ENCODE data around the gene COTL1.
"Not testable (repeated sequence)": the region's sequence is repeated elsewhere in the genome, so short reads cannot be mapped to it uniquely, and the experiment has no call there.

Gene COTL1

DNA sequence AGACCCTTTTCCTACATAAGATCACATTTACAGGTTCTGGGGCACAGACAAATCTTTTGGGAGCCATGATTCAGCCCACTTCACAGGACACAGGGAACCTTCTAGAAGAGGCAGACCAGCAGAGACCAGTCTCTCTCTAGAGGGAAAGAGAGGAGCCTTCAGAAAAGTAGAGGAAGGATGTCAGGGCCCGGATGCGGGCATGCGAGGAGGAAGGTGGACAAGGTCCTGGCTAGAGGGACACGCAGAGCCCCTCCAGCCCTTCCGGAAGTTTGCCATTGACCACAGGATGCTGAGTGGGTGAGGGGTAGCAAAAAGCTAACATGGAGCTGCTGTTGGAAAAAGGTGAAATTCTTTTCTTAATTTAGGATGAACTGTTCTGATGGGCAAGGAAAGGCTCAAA is 57.6 kb downstream of the COTL1 start:
- H3K27me3 ChIP-seq, result peaks cover 12% of the 10 kb centered on the region; the same call in 1 of the 2 replicates
- H3K4me1 ChIP-seq, result no peaks in the 10 kb centered on the region
- no peaks in the 10 kb centered on the region for H3K36me3 ChIP-seq
- DNase-seq, result no peak
- H3K4me3 ChIP-seq (ENCODE audit: low read depth, low read length), result no peak overlapping the region
- H3K9me3 ChIP-seq, result no peaks in the 10 kb centered on the region
- TF ChIP-seq, protein P1, sequence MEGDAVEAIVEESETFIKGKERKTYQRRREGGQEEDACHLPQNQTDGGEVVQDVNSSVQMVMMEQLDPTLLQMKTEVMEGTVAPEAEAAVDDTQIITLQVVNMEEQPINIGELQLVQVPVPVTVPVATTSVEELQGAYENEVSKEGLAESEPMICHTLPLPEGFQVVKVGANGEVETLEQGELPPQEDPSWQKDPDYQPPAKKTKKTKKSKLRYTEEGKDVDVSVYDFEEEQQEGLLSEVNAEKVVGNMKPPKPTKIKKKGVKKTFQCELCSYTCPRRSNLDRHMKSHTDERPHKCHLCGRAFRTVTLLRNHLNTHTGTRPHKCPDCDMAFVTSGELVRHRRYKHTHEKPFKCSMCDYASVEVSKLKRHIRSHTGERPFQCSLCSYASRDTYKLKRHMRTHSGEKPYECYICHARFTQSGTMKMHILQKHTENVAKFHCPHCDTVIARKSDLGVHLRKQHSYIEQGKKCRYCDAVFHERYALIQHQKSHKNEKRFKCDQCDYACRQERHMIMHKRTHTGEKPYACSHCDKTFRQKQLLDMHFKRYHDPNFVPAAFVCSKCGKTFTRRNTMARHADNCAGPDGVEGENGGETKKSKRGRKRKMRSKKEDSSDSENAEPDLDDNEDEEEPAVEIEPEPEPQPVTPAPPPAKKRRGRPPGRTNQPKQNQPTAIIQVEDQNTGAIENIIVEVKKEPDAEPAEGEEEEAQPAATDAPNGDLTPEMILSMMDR (IDR thresholded peaks at IDR 0.05; ENCODE audit: low read depth, low read length), result no peak

DNA sequence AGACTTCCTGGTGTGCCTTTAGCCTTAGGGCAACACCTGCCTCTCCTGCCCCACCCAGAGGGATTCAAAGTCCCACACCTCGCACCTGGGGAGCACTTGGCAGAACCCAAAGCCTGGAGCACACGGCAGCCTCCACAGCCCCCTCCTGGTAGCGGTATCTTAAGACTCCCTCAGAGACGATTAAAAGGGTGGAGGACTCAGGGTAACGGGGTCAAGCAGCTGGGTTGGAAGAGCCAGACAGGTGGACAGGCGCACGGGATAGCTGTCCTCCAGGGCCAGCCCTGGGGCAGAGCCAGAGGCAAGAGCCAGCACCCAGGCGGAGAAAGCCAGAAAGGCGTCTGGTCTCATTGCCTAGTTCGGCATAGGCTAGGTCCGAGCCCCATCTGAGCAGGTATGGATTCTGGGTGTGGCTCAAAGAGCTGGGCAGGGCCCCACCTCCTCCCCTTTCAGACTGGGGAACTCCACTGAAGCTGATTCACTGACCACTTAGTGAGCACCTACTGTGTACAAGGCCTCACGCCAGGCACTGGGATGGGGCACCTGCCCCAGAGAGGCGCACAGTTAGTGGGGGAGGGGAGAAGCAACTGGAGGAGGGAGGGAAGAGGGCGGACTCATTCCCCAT is 58.5 kb downstream of the COTL1 start:
- Histone ChIP-seq H3K27me3 (peaks cover 12% of the 10 kb centered on the region; the same call in 1 of the 2 replicates), H3K4me3 (ENCODE audit: low read depth, low read length) (no peak overlapping the region), H3K9me3 (no peaks in the 10 kb centered on the region), H3K4me1 (no peaks in the 10 kb centered on the region), H3K36me3 (no peaks in the 10 kb centered on the region)
- TF ChIP-seq, protein P1 (IDR thresholded peaks at IDR 0.05; ENCODE audit: low read depth, low read length), result no peak
- no peak for DNase-seq

DNA sequence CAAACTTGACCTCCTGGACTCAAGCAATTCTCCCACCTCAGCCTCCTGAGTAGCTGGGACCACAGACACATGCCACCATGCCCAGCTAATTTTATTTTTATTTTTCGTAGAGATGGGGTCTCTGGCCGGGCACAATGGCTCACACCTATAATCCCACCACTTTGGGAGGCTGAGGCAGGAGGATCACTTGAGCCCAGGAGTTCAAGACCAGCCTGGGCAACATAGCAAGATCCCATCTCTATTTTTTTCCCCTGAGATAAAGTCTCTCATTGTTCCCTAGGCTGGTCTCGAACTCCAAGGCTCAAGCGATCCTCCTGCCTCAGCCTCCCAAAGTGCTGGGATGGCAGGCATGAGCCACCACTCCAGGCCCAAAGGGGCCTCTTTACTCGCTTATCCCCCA is 59.0 kb downstream of the COTL1 start:
- H3K27me3 ChIP-seq, result peaks cover 12% of the 10 kb centered on the region; the same call in 1 of the 2 replicates
- not testable (repeated sequence) for H3K9me3 ChIP-seq; H3K4me1 ChIP-seq; H3K36me3 ChIP-seq; DNase-seq; H3K4me3 ChIP-seq (ENCODE audit: low read depth, low read length)

DNA sequence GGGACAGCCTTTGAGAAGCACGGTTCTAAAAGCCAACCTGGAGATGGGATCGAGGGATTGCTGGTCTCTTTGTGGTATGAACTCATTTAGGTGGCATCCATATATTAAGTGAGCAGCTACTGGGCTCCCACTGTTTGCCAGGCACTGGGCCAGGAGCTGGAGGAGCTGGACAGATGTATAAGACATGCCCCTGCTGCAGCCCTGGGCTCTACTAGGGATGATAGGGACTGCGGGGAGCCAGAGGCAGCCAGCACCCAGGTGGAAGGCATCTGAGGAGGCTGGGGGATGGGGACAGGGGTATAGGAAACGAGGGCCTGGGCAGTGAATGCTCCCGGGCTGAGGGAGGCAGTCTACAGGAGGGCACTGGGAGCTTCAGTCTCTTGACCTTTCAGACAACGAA is 60.4 kb downstream of the COTL1 start:
- DNase-seq, result no peak
- no peaks in the 10 kb centered on the region for H3K4me1 ChIP-seq
- H3K9me3 ChIP-seq, result no peaks in the 10 kb centered on the region
- TF ChIP-seq, protein P1 (IDR thresholded peaks at IDR 0.05; ENCODE audit: low read depth, low read length), result no peak
- H3K36me3 ChIP-seq, result no peaks in the 10 kb centered on the region
- no peak overlapping the region for H3K4me3 ChIP-seq (ENCODE audit: low read depth, low read length)
- peaks cover 12% of the 10 kb centered on the region; the same call in 1 of the 2 replicates for H3K27me3 ChIP-seq

DNA sequence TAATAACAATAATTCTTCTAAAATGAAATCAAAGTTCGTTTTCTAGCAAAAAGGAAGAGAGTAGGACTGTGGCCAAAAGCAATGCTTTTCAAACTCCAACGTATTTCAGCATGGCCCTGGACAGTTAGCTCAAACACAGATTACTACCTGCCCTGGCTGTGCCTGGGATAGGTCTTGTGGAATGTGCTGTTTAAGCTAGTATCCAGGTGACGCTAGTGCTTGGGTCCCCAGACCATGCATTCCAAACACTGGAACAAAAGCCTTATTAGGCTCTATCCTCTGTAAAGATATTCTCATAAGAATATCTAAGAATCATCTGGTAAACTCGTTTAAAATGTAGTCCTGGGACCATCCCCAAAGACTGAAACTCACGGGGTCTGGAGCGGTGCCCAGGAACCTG is 60.8 kb downstream of the COTL1 start:
- H3K27me3 ChIP-seq, result peaks cover 12% of the 10 kb centered on the region; the same call in 1 of the 2 replicates
- no peaks in the 10 kb centered on the region for H3K9me3 ChIP-seq
- H3K4me3 ChIP-seq (ENCODE audit: low read depth, low read length), result no peak overlapping the region
- TF ChIP-seq, protein P1 (IDR thresholded peaks at IDR 0.05; ENCODE audit: low read depth, low read length), result no peak
- no peaks in the 10 kb centered on the region for H3K4me1 ChIP-seq
- H3K36me3 ChIP-seq, result no peaks in the 10 kb centered on the region
- DNase-seq, result no peak

DNA sequence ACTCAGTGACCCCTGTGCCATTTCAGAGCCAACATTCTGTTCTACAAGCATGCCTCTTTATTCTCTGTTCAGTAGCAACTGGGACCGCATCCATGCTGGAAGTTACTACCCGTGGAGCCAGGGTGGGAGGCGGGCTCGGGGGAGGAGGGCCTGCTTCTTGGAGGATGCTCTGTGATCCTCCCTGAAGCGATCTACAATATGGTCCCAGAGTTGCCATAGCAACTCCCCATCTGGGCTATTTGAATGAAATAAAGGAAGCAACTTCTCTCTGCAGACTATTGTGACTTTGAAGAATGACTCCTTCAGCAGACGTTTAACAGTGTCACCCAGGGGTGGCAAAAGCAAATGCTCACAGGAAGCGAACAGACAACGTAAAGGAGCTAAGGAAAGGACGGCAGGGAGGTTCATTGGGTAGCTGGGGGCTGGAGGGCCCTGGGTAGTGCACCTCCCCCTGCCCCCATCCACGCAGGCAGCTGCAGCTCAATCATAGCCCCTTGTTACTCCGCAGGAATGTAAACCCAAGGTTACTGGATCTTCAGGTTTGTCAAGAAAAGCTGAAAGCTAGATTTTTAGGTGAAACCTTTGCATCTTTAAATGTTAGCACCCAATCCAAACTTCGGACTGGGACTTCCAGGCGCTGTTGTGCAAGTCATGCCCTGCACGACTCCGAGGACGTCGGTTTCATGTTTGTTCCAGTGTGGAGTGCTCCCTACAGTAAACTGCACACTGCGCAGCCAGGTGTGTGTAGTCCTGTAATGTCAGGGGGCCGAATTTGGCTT is 62.3 kb downstream of the COTL1 start:
- no peak for DNase-seq

More for the DNA sequence above, 62.3 kb downstream of the COTL1 start:
- H3K4me1 ChIP-seq, result no peaks in the 10 kb centered on the region
- no peaks in the 10 kb centered on the region for H3K36me3 ChIP-seq
- no peak overlapping the region for H3K4me3 ChIP-seq (ENCODE audit: low read depth, low read length)
- H3K27me3 ChIP-seq, result peaks cover 12% of the 10 kb centered on the region; the same call in 1 of the 2 replicates
- TF ChIP-seq, protein P1 (IDR thresholded peaks at IDR 0.05; ENCODE audit: low read depth, low read length), result no peak
- H3K9me3 ChIP-seq, result no peaks in the 10 kb centered on the region
